Fibroblast of villous mesenchyme (primary cell): ENCODE results near the gene RPS6KA2. TPM values are rescaled to one million over a fixed set of nuclear protein-coding genes. Genes with fewer than 3 reads are reported as not detected.
A peak's percentile ranks its signal among the peaks of the same experiment; 100 is the strongest.

Experiments
- DNase-seq: peaks from one replicate; pipeline ENCODE4 v3.0.0-alpha.2; 2010; ENCODE audit warnings: low read depth
- H3K4me3 ChIP-seq: 2 replicates; pipeline ENCODE4 v1.5.1; 2011; ENCODE audit warnings: low read depth, mild to moderate bottlenecking, low read length
- CTCF ChIP-seq: IDR thresholded peaks from 2 replicates; pipeline ENCODE4 v1.5.1; 2012; ENCODE audit warnings: low read depth, mild to moderate bottlenecking, low read length; ENCODE audit not compliant: insufficient read depth
- total RNA-seq: library from RNA; depleted of rRNA; stranded (reverse); fragments of >200 nt; gene quantifications from 2 replicates; pipeline ENCODE4 v1.2.3, GENCODE V29; 2012

Gene RPS6KA2
- total RNA-seq, 1 donor: 15.5 TPM

GRCh38 chr6:166377721-166378120 lies 249.3 kb downstream of the RPS6KA2 start:
- no peak for TF ChIP-seq CTCF
- H3K4me3 ChIP-seq: no peak overlapping the region
- DNase-seq: no peak

- no peak for TF ChIP-seq CTCF
- H3K4me3 ChIP-seq: no peak overlapping the region
- DNase-seq: no peak
Measured at GRCh38 chr6:166375013-166375412, 252.0 kb downstream of the RPS6KA2 start.

- no peak for DNase-seq
- TF ChIP-seq CTCF: no peak
- H3K4me3 ChIP-seq: no peak overlapping the region
Measured at GRCh38 chr6:166370489-166370888, 256.6 kb downstream of the RPS6KA2 start.

- TF ChIP-seq CTCF: no peak
- no peak for DNase-seq
Measured at GRCh38 chr6:166369782-166370181, 257.3 kb downstream of the RPS6KA2 start.

GRCh38 chr6:166366921-166367320 lies 260.1 kb downstream of the RPS6KA2 start:
- TF ChIP-seq CTCF: no peak
- no peak overlapping the region for H3K4me3 ChIP-seq
- DNase-seq: no peak

More at GRCh38 chr6:166369782-166370181, 257.3 kb downstream of the RPS6KA2 start:
- no peak overlapping the region for H3K4me3 ChIP-seq

GRCh38 chr6:166365806-166366205 lies 261.2 kb downstream of the RPS6KA2 start:
- TF ChIP-seq CTCF: no peak
- no peak for DNase-seq
- H3K4me3 ChIP-seq: no peak overlapping the region

- DNase-seq: peak; percentile 7
- no peak for TF ChIP-seq CTCF
Measured at GRCh38 chr6:166365221-166365620, 261.8 kb downstream of the RPS6KA2 start.

More at GRCh38 chr6:166365221-166365620, 261.8 kb downstream of the RPS6KA2 start:
- H3K4me3 ChIP-seq: no peak overlapping the region
